ENCODE measurements around the gene PRKN. TPM values are rescaled to one million over a fixed set of nuclear protein-coding genes. Genes with fewer than 3 reads are reported as not detected.

PRKN gene
- total and polyA plus RNA-seq, 9 of the 15 experiments (the other 6 are each of a cell fraction or from before 2014, with no cell fraction given), result 0.03 to 0.96 (median 0.15) TPM; not detected in 2

DNA sequence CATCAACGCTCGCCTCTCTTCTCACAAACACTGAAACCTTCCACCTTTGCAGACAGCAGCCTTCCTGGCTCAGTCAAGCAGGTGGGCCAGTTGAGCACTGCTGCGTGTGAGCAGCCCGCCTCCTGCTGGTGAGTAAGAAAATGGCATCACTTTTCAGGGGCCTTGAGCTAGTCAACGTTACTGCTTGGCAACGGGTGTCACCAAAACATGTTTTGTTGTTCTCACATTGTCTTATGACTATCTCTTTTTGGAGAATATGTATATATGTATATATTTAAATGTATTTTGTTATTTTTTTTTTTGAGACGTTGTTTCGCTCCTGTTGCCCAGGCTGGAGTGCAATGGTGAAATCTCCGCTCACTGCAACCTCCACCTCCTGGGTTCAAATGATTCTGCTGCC lies 1356.7 kb downstream of the PRKN start (continued):
- TF ChIP-seq, protein P1, sequence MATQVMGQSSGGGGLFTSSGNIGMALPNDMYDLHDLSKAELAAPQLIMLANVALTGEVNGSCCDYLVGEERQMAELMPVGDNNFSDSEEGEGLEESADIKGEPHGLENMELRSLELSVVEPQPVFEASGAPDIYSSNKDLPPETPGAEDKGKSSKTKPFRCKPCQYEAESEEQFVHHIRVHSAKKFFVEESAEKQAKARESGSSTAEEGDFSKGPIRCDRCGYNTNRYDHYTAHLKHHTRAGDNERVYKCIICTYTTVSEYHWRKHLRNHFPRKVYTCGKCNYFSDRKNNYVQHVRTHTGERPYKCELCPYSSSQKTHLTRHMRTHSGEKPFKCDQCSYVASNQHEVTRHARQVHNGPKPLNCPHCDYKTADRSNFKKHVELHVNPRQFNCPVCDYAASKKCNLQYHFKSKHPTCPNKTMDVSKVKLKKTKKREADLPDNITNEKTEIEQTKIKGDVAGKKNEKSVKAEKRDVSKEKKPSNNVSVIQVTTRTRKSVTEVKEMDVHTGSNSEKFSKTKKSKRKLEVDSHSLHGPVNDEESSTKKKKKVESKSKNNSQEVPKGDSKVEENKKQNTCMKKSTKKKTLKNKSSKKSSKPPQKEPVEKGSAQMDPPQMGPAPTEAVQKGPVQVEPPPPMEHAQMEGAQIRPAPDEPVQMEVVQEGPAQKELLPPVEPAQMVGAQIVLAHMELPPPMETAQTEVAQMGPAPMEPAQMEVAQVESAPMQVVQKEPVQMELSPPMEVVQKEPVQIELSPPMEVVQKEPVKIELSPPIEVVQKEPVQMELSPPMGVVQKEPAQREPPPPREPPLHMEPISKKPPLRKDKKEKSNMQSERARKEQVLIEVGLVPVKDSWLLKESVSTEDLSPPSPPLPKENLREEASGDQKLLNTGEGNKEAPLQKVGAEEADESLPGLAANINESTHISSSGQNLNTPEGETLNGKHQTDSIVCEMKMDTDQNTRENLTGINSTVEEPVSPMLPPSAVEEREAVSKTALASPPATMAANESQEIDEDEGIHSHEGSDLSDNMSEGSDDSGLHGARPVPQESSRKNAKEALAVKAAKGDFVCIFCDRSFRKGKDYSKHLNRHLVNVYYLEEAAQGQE (IDR thresholded peaks at IDR 0.05; ENCODE audit: borderline replicate concordance), result peak; percentile 94
- TF ChIP-seq, protein P1 (CRISPR knock-in tag; IDR thresholded peaks at IDR 0.05; ENCODE audit: low read depth), result no peak
- no peak for TF ChIP-seq NR2C1 (IDR thresholded peaks at IDR 0.05)
- TF ChIP-seq NR2C1 (tag; IDR thresholded peaks at IDR 0.05), result no peak
- TF ChIP-seq KLF16 (IDR thresholded peaks at IDR 0.05), result peak; percentile 61; the same call in 1 of the 2 replicates
- TF ChIP-seq PRDM10 (IDR thresholded peaks at IDR 0.05; ENCODE audit: partially characterized antibody), result peak; percentile 60
- TF ChIP-seq POLR2H (tag; IDR thresholded peaks at IDR 0.05; ENCODE audit: low read depth), result no peak
- peak; percentile 26 to 46; a peak in 2 of 4 replicates for TF ChIP-seq MAZ (CRISPR knock-in tag; conservative IDR thresholded peaks at IDR 0.05 in 1 of 2, IDR thresholded peaks at IDR 0.05 in 1 of 2)
- TF ChIP-seq, protein P2, sequence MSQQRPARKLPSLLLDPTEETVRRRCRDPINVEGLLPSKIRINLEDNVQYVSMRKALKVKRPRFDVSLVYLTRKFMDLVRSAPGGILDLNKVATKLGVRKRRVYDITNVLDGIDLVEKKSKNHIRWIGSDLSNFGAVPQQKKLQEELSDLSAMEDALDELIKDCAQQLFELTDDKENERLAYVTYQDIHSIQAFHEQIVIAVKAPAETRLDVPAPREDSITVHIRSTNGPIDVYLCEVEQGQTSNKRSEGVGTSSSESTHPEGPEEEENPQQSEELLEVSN (IDR thresholded peaks at IDR 0.05; ENCODE audit: borderline replicate concordance in 1 of 2, extremely low read depth in 1 of 2, insufficient read depth in 1 of 2, insufficient read length in 1 of 2, low read depth in 1 of 2, low read length in 1 of 2, poor library complexity in 1 of 2, severe bottlenecking in 1 of 2), result peak in 1 of 2 experiments; percentile 26
- TF ChIP-seq SMC3 (conservative IDR thresholded peaks at IDR 0.05; ENCODE audit: insufficient read depth, low read depth, low read length), result peak; percentile 98
- TF ChIP-seq, protein P3, sequence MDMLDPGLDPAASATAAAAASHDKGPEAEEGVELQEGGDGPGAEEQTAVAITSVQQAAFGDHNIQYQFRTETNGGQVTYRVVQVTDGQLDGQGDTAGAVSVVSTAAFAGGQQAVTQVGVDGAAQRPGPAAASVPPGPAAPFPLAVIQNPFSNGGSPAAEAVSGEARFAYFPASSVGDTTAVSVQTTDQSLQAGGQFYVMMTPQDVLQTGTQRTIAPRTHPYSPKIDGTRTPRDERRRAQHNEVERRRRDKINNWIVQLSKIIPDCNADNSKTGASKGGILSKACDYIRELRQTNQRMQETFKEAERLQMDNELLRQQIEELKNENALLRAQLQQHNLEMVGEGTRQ (CRISPR knock-in tag; IDR thresholded peaks at IDR 0.05), result no peak
- no peak for TF ChIP-seq HNRNPK (IDR thresholded peaks at IDR 0.05; ENCODE audit: low read depth, low read length, poor library complexity, severe bottlenecking)
- TF ChIP-seq ARID2 (IDR thresholded peaks at IDR 0.05), result peak; percentile 93
- TF ChIP-seq ZNF764 (CRISPR knock-in tag; IDR thresholded peaks at IDR 0.05; ENCODE audit: low read depth), result peak; percentile 70; the same call in 1 of the 2 replicates
